ENCODE data around the gene CYP1A1.
"Not testable (repeated sequence)": the region's sequence is repeated elsewhere in the genome, so short reads cannot be mapped to it uniquely, and the experiment has no call there.

Gene CYP1A1

DNA sequence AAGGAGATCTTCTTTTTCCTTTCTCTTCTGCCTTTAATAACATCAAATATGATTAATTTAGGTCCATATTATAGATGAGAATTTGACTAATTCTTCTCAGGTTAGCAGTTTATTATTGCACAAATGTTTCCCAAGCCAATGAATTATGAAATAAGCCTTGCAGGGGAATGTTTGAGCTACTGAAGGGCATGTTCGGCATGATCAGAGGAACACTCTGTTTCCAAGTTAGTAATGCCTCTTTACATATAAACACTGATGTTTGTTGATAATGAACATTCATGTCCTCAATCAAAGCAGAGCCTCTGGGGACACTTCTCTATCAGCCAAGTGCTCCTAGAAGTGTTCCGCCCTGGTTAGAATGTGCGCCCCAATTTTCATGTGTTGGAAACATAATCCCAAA, 10.0 kb upstream of the CYP1A1 start:
- no peak for DNase-seq

DNA sequence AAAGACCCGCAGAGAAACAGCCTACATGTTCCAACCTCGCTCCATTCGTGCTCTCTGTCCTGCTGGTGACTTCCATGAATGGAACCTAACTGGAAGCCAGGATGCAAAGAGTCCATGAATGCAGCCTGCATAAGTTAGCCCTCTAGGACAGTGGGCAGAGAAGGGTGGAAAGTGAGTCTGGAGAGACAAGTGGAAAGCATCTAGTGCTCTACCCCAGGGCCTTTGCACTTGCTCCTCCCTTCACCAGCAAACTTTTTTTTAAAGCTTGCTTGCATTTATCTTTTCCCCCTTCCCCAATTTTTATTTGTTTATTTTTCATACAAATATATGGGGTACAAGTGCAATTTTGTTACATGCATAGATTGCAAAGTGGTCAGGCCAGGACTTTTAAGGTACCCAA, 7.9 kb upstream of the CYP1A1 start:
- DNase-seq: no peak

DNA sequence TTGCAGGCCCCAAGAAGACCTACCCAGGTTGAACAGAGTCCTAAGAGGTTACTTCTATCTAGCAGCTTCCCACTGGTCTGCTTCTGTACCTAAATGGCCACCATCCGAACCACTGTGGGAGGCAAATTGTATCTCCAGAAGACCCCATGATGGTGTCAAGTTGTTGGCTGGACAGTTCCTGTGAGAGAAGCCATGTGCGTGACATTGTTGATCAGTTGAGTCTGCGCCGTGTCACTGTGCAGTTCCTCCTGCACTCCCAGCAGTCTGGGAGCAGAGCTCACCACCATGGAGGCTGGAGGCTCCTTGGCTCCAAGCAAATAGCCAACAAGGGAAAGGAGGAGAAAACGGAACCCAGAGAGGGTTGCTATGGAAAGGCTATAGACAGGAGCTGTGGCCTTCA, 7.5 kb upstream of the CYP1A1 start:
- no peak for DNase-seq

DNA sequence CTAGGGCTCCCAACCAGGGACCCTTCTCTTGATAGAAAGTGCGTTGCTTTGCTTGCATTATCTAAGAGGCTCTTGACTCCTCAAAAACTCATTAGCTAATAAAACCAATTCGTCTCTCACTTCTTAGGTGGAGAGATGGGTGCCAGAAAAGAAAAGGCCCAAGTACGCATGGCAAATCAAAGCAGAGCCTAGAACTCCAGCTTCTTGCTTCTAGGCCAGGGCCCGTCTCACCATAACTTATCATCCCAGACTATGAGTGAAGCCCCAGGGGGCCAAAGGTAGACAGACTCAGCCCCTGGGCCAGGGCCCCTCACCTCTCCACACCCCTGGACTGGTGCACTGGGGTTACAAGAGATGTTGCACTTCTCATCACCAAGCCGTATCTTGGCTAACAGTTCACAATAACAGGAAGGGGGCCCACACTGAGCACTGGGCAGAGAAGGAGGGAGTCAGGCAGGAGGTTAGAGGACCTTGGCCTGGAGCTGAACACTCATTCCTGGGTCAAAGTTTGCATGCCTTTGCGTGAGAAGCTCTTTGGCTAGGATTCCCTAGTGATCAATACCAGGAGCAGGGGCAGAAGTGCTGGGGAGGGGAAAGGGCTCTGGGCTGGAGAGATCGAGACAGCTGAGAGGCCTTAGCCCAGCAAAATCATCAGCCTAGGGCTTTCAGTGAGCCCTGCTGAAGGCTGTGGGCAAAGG, 5.4 kb upstream of the CYP1A1 start:
- no peak for DNase-seq

DNA sequence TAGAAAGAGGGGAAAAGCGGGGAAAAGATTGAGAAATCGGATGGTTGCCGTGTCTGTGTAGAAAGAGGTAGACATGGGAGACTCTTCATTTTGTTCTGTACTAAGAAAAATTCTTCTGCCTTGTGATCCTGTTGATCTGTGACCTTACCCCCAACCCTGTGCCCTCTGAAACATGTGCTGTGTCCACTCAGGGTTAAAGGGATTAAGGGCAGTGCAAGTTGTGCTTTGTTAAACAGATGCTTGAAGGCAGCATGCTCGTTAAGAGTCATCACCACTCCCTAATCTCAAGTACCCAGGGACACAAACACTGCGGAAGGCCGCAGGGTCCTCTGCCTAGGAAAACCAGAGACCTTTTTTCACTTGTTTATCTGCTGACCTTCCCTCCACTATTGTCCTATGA, 4.0 kb upstream of the CYP1A1 start:
- not testable (repeated sequence) for DNase-seq

DNA sequence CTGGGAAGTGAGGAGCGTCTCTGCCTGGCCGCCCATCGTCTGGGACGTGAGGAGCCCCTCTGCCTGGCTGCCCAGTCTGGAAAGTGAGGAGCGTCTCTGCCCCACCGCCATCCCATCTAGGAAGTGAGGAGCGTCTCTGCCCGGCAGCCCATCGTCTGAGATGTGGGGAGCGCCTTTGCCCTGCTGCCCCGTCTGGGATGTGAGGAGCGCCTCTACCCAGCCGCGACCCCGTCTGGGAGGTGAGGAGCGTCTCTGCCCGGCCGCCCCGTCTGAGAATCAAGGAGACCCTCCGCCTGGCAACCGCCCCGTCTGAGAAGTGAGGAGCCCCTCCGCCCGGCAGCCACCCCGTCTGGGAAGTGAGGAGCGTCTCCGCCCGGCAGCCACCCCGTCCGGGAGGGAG, 3.4 kb upstream of the CYP1A1 start:
- not testable (repeated sequence) for DNase-seq

DNA sequence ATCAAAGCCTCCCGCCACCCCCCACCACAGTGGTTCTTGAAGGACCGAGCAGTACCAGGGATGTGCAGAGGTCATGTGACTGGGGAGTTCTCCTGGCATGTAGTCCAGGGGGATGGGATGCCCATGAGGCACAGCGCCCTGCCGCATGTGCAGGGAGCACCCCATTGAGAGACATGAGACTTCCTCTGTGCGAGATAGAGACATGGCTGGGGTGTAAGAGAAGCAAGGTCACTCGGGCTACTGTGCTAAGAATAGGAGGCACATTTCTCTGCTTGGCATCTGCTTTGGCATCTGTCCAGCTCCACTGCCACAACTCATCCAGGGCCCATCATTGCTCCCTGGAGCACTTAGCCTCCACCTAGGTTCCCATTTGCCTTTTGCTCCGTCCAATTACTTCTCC, 2.4 kb upstream of the CYP1A1 start:
- no peak for DNase-seq

DNA sequence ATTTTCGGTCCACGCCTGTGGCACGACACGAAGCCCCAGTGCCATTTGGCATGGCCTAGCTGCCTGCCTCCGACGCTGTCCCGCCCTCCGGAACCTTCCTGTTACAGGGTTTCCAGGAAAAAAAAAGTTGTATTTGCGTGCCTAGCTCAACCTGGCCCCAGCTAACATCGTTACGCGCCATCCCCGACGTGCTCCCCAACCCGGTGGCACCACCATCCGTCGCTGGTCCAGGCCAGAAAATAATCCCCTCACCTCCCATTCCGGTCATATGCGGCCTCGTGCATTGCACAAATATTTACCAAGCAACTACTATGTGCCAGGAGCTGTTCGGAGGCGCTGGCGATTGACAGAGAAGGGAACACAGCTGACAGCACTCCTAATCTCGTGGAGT, 1.4 kb upstream of the CYP1A1 start:
- no peak for DNase-seq

DNA sequence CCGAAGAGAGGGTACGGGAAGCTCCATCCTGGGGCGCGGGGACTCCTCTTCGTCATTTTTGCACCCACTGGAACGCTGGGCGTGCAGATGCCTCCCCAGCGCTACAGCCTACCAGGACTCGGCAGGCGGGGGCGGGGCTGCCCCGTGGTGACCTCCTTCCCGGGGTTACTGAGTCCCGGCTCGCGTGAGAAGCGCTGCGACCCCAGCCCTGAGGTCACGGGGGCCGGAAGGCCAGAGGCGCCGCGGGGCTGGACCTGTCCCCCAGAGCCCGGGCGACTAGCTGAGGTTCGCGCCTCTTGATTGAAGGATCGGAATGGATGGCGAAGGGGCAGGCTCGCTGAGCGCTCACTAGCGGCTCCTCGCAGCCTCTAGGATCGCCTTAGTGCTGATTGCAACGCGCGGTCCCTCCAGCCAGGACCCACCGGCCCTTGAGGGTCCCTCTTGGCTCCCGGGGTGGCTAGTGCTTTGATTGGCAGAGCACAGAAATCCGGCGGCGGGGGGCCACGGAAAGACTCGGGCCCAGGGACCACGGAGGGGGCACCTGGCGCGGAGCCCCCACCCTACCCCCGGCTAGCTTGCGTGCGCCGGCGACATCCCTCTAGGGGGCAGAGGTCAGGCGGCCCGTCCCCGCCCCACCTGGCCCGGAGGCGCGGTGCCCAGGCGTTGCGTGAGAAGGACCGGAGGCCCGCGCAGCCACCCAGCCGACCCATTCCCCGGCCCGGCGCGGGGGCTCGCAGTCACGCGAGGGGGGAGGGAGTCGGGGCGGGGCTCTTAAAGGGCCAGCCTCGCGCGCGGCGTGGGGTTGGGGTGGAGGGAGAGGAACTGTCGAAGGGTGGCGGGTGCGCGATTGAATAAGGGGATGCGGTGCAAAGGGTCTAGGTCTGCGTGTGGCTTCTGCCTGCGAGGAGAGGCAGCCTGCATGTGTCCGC, 781 bp upstream of the CYP1A1 start:
- DNase-seq: peak; percentile 69

DNA sequence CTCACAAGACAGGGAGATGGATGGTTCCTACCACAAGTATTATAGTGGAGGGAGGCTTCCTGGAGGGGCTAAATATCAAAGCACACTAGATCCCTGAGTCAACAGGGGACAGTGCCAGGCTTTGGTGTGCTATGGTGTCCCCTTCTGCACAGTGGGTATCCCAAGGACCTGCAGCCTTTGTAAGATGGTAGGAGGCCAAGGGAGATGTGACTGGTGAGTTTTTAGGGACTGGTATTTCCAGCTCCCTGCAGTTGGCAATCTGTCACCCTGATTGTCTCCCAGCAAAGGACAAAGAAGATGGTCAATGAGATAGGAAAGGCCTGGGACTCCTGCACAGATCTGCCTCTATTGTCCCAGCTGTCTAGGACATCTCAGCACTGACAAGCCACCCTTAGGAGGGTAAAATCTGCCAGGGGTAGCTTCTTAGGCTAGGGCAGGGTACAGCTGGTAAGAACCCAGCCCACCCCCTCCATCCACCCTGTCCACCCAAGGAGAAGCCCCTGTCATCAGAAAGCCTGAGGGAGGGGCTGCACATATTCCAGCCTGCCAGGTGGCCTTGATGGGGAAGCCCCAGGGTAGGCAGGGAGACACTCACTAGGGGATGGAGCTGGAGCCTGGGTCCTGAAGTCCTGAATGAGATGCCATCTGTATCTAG, 631 bp downstream of the CYP1A1 start:
- DNase-seq: peak; percentile 32

DNA sequence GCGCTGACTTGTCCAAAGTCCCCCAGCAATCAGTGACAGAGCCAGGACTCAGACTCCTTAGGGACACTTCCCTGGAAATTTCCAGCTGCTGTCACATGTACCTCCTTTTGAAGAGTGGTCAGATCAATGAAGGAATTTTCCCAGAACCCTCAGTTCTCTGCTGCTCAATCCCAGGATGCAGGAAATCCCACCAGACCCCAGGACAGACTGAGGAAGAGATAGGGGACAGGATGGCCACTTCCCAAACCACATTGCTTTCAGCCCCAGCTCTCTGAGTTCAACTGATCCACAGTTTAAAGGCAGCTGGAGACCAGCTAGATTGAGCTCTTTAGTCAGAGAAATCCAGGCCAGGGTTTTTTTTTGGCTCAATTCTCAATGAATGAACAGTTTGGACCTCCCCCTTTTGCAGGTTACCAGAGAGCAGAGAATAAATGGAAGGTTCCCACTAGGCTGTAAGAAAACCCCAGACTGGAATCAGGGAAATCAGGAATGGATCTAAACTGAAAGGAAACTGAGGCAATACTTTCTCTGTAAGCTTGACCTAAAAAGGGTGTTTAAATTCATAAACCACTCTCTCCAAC, 1.5 kb downstream of the CYP1A1 start:
- peak; percentile 85 for DNase-seq

DNA sequence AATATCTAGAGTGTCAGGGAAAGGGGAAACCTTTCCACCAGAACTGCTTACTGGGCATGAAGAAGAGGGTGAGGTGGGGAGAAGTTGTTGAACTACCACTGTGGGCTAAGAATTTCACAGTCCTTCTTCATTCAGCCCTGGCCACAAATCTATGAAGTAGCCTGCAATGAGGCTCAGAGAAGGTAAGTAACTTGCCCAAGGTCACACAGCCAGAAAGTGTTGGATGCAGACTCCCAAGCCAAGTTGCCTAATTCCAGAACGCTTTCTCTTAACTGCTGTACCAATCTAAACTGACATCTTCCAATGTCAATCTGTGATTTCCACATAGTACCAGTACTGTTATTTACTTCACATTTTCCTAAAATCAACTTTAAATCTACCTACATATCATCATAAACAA, 2.1 kb downstream of the CYP1A1 start:
- no peak for DNase-seq

DNA sequence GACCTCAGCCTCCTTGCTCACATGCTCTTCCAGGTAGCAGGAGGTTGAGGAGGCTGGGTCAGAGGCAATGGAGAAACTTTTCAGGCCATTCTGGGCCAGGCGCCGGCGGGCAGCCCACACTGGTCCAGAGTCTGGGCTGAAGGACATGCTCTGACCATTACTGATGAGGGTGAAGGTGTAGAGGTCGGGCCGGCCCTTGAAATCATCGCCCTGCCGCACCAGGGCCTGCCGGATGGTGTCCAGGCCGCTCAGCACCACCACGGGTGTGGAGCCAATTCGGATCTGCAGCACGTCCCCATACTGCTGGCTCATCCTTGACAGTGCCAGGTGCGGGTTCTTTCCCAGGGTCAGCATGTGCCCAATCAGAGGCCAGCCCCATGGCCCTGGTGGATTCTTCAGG, 2.7 kb downstream of the CYP1A1 start:
- DNase-seq: no peak

DNA sequence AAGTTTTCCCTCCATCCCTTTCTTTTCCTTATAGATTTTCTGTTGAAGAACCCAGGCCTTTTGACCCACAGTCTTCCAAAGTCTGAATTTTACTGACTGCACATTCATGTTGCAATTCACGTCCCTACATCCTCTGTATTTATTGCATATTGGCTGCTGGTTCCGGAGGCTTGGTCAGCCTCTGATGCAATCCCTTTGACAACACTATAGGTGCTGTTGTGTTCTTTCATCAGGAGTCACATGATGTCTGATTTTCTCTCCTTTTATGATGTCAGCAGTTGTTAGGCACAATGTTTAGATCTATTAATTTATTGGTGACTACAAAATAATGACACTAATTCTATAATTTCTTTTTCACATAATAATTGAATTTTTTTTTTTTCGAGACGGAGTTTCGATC, 8.7 kb downstream of the CYP1A1 start:
- DNase-seq: no peak

DNA sequence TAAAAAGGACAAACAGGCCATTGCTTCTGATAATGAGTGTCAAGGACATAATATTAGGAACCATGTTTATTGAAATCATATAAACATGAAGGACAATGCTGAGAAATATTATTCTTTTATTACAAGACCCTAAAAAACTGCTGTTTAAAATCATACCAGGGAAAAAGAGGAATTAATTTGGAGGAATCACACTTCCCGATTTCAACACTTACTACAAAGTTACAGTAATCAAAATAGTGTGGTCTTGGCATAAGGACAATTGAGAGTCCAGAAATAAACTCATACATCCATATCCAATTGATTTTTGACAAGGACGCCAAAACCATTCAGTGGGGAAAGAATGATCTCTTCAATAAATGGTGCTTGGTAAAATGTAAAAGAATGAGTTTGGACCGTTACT, 13.0 kb downstream of the CYP1A1 start:
- no peak for DNase-seq

DNA sequence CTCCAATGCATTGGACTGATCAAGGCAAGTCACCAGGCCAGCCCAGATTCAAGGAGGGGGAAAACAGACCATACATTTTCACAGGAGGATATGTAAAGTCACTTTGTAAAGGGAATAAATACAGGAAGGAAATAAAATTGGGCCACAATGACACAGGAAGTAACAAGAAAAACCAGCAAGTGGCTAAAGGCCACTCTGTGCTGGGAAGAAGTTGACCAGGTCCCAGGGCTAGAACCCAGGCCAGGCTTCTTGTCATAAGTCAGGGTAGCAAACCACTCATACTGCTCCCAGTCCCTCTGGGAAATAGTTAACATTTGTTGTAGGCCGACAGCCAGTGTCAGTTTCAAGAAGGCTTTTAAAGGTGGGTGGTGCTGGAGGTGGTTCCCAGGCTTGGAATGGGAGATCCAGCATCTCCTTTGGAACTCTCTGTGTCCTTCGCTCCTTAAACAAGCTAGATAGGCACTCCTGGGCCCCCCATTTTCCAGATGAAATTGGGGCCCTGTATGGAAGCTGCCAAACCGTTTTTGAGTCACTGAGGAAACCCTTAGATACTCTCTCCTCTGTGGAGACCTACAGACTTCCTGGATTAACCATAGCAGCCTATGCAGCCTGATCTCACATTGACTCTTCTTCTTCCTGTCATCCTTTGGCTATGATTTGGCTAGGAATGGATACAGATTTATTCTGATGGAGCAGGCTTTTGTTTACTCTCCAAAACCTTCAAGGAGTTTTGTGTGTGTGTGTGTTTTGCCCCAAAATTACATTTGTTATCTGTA, 14.8 kb downstream of the CYP1A1 start:
- no peak for DNase-seq

DNA sequence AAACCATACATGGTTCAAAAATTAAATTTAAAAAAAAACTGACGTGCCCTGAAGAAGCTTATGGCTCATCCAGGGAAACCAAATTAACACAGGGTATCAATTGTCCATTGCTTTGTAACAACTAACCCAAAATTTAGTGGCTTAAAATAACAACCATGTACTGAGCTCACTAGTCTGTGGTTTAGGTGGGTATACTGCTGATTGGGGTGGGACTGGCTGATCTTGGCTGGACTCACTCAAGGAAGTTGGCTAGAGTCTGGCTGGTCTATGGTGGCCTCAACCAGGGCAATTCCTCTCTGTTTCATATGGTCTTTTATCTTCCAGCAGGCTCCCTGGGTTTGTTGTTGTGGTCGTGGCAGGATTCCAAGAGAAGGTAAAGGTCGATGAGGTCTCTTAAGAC, 15.4 kb downstream of the CYP1A1 start:
- DNase-seq: no peak

DNA sequence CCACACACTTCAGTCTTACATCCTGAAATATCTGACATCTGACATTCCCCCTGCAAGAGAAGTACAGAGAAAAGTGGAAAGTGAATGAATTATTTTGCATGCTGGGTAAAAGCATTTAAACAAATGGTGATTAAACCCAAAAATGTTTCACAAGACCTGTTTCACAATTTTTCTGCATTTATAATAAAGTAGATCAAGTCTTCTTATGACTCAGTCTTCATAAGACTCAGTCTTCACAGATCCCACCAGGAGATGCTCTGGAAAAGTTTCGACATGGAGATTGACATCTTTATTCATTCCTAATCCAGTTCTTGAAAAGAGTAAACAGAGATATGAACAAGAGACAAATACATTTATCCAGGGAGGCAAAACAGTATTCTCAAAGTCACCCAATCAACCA, 16.3 kb downstream of the CYP1A1 start:
- DNase-seq: no peak

DNA sequence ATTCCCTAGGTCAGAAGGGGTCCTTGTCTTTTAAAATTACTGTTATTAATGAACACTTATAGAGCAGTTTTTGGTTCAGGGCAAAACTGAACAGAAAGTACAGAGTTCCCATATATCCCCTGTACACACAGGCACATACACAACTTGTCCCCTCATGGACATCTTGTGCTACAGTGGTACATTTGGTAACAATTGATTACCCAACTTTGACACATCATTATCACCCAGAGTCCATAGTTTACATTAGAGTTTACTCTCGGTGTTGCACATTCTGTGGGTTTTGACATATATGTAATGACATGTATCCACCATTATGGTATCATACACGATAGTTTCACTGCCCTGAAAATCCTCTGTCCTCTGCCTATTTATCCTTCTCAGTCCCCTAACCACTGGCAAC, 28.5 kb downstream of the CYP1A1 start:
- no peak for DNase-seq

DNA sequence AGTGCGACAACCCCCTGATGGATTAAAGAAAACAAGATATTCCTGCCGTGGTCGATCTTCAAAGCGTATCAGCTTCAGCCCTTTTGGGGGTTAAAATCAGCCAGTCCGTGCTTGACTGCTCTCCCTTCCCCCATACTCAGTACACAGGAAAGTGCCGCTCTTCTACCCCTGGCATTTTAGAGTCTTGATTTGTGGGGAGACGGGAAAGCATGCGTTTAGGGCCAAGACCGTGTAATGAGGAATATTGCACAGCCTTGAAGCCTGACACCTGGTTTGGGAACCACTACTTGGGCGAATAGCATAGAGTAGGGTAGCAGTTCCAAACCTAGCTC, 29.0 kb downstream of the CYP1A1 start:
- no peak for DNase-seq

DNA sequence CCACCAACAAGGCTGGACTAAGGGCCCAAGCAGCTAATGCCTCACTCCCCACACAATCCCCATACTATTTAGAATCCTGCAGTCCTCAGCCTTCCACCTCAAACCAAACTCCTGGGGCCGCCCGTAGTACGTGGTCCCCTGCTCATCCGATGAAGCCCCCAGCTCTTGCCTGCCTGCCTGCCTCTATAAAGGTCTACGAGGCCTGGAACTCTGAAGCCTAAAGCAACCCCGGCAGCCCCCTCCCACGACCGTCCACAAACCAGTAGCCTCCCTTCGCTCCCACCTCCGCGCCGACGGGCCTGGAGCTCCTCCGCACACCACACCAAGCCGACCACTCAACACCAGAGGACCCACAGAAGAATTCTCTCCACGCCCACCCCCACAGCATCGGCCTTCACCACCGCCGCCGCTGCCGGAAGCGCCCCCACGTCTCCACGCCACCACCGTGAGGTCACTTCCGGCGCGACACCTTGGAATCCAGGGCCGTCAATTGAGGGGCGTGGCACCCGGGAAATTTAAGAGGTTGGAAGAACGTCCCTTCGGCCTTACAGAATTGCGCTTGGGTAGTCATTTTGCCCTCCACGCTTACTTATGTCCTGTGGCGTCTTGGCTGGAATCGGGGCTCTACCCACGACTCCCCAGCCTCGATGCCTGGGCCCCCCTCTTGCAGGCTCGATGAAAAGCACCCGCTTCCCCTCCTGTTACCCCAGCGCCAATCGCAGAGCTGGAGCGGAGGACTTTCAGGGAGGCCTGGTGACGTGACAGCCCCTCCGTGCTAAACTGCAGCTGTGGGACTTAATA, 29.5 kb downstream of the CYP1A1 start, which contains the start of gene EDC3:
Gene EDC3 (minus strand): TSS at position 428 of the 801 bp plus-strand sequence. CDS start 20,900 bp downstream, outside the sequence.
- DNase-seq: peak; percentile 91

DNA sequence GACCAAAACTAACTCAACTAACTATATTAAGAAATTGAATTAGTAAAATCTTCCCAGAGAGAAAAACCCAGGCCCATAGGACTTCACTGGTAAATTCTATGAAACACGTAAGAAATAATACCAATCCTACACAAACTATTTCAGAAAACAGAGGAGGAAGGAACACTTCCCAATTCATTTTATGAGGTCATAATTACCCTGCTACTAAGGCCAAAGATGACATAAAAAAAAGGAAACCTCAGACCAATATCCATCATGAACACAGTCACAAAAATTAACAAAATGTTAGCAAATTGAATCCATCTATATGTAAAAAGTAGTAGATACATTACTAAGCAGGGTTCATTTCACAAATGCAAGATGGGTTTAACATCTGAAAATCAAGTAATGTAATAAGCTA, 33.0 kb downstream of the CYP1A1 start:
- DNase-seq: no peak

Measured in OCI-M1 (cell line).